CD4-positive, alpha-beta T cell treated with Interleukin-17A for 1 hour (primary cell): ENCODE results near the gene SLC37A1.
A peak's percentile ranks its signal among the peaks of the same experiment; 100 is the strongest.

ENCODE experiments used
- DNase-seq: peaks from one replicate; pipeline ENCODE4 v3.0.0-alpha.2; 2020

Gene SLC37A1

DNA sequence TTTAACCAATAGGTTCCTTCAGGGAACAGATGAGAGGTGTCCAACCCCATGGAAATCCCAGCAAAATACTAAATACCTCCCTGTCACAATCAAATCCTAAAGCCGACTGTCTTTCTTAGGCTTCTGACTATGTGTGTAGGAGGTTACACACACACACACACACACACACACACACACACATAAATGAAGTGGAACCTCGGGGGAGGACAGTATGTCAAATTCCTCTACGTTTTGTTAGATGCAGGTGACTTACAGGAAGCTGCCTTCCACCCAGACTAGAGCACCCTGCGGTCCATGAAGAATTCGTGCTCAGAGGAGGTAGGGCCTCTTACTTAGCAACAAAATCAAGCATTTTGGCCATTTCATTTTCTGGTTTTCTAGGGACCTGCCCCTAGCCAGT lies 34.1 kb upstream of the SLC37A1 start:
- DNase-seq = no peak

DNA sequence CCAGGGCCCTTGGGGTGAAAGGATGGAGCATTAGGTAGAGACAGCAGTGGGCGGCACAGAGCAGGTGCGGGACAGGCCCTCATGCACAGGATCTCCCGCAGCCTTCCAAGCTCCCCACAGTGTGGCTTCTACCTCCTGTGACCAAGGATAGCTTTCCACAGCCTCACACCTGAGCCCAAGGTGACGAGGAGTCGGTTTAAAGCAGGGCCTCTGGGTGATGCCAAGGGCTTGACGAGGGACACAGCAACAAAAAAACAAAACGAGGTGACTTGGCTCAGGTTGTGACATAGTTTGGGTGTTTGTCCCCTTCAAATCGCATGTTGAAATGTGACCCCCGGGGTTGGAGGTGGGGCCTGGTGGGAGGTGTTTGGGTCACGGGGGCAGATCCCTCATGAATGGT lies 32.9 kb upstream of the SLC37A1 start:
- no peak for DNase-seq

DNA sequence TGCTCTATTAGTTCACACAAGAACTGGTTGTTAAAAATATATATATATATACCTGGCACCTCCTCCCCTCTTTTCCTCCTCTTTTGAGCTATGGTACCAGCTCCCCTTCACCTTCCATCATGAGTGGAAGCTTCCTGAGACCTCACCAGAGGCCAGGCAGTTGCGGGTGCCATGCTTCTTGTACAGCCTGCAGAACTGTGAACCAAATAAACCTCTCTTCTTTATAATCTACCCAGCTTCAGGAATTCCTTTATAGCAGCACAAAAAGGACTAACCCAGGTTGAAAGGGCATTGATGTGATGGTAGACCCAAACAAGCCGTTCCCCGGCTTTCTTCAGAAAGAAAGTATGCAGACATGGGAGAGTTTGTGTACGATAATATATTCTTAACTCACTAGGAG lies 32.5 kb upstream of the SLC37A1 start:
- no peak for DNase-seq

DNA sequence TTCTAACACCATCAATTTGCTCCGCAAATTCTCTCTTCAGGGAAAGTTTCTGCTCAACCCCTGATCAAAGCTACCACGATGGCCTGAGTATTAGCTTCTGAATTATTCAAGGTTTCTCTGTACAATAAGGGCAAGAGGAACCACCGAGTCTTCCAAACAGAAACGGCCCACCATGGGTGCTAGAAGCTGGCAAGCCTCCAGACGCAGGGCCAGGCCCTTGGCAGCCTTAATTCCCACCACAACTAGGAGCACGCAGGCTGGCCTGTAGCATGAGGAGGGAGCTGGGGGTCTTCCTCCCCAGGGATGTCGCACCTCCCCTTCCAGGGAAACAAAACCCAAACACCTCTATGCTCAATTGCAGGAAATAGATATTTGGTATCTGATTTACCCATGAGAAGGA lies 28.7 kb upstream of the SLC37A1 start:
- DNase-seq = no peak

DNA sequence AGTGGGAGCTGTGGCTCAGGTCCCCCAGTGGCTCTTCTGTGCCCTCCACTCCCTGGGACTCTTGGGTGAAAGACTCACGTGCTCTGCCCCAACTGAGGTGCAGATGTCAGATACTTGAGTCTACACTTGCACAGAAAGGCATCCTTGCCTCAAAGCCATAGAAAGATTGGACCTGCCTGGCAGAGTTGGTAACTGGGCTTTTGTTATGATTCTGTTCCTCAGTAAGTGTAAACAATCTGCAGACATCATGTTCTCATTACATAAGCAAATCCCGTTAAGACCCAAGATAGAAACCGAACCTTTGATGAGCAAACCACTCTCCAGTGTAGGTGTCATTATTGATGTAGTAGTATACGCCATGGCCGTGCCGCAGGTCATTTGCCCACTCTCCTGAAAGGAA lies 27.6 kb upstream of the SLC37A1 start:
- DNase-seq = no peak

DNA sequence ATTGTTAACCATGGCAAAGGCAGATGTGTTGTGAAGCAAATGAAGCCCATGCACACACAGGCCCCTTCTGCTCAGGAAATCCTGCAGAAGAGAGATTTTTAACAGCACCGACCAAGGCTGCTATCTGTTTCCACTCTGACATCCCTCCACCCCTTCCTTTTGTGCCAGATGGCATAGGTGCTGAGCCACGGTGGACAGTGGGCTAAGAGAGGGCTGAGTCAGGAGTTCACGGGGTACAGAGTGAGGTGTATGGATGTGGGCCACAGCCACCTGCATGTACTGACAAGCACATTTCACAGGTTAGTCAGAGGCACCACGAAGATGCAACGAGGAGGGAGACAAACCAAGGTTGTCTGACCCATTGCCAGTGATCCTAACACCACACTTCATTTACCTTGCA lies 27.1 kb upstream of the SLC37A1 start:
- DNase-seq = no peak

DNA sequence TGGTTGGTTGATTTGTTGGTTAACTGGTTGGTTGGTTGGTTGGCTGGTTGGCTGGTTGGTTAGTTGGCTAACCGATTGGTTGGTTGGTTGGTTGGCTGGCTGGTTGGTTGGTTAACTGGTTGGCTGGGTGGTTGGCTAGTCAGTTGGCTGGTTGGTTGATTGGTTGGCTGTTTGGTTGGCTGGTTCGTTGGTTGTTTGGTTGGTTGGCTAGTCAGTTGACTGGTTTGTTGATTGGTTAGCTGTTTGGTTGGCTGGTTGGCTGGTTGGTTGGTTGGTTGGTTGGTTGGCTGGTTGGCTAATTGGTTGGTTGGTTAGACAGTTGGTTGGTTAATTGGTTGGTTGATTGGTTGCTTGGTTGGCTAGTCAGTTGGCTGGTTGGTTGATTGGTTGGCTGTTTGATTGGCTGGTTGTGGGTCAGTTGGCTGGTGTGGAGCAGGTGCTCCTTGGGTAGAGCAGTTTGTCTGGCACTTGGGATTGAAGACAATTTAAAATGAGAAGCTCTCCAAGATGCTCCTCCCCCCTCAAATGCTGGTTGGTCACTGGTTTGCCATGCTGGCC lies 24.6 kb upstream of the SLC37A1 start:
- no peak for DNase-seq

DNA sequence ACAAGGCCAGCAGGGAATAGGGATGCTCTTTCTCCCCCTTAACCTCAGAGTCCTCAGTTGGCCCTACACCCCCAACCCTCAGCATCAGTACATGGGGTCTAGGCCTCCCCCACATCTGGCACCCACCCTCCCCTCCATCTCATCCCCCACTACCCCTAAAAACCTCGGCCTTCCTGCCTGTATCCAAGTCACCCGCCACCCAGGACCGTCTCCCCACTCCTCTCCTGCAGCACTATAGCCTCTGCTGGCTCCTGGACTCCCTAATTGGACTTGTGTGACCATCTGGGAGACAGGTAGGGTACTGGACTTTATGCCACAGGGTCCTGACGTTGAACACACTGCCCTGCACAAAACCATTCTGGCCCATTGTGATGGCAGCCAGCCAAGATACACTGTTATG lies 23.7 kb upstream of the SLC37A1 start:
- DNase-seq = no peak

DNA sequence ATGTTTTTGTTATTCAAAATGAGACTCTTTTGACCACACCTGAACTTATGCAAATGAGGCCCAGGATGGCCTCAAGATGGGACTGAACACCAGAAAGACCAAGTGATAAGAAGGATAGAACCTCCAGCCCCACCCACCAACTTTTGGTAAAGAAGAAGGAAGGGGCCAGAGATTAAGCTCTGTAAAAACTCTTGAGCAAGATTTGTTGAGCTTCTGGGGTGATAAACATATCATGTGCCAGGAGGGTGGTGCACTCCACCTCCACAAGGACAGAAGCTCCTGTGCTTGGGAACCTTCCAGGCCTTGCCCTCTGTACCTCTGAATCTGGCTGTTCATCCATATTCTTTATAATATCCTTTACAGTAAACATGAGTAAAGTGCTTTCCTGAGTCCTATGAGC lies 22.9 kb upstream of the SLC37A1 start:
- no peak for DNase-seq

DNA sequence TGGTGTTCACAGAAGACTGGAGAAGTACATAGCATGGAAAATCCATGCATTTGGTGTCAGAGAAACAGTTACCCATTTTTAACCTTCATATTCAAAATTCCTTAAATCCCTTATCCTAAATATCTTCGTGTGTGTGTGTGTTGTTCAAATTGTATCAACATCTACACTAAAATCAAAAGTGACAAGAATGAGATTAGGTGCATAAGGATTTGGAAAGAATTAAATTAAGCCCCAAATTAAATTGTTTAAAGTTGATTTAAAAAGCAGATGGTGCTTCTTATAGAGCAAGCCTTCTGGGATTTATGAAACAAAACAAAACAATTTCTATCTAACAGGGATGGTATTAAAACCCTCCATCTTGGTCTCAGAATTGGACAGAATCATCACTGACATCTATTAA lies 22.3 kb upstream of the SLC37A1 start:
- no peak for DNase-seq

DNA sequence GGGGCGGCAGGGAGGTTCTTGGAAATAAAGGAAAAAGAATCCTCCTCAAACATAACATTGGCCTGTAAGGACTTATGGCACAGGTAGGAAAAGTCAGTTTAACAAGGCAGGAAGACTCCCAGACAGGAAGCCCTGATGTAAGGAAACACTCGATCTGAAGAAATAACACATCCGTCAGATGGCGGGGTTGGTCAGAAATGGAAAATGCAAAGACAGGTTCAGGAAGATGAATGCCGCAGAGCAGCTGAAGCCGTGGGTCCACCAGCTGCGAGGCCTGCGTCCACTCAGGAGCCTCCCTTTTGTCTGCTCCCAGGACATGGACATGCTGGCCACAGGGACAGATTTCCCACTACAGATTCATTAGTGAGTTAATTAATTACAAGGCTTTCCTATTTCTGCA lies 21.5 kb upstream of the SLC37A1 start:
- DNase-seq = no peak

DNA sequence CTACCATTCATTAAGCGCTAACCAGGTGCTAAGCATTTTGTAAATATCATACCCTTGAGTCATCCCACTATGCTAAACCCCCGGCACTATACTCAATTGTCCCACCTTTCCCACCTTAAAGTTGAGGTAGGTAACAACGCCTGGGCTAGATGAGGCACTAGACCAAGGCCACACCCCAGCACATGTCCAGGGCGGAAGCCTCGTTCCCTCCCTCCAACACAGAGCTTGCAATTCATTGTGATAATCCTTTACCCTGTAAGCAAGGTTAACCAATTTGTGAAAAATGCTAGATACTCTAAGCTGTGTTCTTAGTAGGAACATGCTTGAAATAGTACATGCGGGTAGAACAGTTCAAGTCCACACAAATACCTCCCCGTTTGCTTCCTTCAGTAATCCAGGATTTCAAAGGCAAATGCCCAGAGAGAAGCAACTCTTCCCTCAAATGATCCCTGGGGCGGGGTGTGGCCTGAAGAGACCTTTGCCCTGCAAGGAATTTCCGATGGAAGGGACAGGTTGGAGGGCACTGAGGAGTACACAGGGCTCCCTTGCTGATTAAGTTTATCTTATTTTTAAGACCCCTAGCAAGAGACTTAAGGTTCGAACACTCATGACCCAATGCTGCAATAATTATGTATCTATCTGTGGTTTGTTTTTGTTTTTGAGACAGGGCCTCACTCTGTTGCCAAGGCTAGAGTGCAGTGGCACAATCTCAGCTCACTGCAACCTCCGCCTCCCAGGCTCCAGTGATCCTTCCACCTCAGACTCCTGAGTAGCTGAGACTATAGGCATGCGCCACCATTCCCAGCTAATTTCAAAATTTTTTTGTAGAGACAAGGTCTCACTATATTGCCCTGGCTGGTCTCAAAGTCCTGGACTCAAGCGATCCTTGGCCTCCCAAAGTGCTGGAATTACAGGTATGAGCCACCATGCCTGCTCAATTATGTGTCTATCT lies 20.3 kb upstream of the SLC37A1 start:
- DNase-seq = no peak

DNA sequence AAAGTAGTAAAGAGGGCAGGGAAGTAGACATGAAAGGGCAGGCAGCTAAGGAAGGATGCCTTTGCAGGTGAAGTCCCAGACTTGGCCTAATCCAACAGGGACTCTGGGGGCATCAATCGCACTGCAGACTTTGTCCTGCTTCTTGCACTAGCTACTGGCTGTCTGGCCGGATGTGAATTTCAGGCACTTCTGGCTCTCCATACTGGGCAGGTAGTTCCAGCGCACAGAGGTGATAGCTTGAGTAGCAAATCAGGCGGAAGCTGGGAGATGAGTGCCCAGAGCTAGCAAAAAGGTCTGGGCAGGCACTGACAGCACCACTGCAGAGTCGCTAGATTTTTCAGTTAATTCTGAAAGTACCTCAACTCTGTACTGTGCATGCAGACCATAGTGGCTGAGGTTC lies 18.6 kb upstream of the SLC37A1 start:
- DNase-seq = no peak

DNA sequence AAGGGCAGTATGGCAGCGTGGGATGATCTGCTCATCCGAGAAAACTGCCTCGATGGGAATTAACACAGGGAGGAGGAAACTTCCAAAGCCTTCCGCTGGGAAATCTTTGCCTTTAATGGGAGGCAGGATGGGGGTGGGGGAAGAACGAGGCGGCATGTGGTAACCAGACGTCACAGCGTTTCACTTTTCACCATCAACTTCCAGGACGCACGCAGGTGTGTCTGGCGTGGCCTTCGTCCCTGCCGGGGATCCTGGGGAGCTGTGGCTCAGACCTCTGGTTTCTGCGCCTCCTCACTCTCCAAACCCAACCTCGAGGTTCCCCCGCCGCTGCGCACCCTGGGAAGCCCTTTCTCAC lies 17.9 kb upstream of the SLC37A1 start:
- DNase-seq = no peak

DNA sequence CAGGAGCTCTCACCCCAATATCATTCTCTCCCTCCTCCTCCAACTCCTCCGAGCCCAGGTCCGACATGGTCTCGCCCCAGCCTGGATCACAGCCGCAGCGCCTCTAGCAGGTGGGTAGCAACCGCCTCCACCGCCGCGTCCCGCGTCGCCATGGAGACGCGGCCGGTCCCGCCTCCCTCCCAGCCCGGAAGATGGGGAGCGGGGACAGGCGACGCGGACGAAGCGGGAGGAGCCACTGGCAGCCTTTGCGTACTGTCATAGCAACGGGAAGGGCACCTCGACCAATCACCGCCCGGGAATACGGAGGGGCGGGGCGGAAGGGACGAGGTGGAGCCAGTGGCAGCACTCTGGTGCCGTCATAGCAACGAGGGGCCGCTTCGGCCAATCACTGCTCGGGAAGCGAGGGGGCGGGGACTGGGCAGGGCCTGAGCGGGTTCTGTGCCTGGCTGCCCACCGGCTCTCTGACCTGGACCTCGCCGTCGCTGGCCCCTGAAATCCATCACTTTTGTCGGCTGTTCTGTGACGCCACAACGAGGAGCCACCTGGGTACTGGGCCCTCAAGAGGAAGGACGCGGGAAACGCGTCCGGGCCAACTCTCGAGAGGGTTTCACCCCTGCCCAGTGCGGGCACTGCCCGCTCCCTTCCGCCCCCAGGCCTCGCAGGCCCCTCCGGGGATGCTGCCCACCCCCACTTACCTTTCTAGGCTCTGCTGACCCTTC lies 17.4 kb upstream of the SLC37A1 start, which contains the start of gene RSPH1:
RSPH1 (minus strand) TSS at position 105 of the 719 bp plus-strand sequence; CDS start at position 67, 38 bp downstream.
- DNase-seq = peak; percentile 100

DNA sequence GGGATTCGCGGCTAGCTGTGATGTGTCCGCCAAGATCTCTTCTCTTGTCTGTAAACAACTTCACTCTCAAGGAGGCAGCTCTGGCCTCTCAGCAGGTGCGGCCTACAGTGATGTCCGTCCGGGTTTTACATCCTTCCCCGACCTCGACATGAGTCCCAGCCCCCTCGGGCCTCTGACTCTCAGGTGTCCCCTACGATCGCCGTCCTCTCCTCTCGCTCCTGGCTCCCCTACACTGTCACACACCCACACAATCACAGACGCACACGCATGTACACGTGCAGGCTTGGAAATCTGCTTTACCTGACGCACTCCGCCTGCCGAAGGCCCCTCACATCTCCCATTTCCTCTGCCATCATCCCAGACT lies 16.8 kb upstream of the SLC37A1 start:
- DNase-seq = no peak

DNA sequence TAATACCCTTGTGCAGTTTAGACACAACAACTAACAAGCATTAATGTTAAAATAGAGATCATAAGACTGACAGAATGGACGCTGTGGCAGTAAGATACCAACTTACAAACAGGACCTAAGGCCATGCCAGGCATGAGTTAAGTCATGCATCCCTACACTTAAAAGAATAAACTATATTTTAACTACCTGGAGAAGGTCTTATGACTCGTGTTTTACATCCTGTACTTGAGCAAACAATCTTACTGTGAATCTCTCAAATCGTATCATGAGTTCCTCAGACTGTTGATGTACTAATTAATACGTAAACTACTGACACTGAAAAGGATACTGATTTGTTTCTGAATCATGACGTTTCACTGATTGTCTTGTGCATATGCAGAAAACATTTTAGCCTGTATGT lies 15.6 kb upstream of the SLC37A1 start:
- no peak for DNase-seq

DNA sequence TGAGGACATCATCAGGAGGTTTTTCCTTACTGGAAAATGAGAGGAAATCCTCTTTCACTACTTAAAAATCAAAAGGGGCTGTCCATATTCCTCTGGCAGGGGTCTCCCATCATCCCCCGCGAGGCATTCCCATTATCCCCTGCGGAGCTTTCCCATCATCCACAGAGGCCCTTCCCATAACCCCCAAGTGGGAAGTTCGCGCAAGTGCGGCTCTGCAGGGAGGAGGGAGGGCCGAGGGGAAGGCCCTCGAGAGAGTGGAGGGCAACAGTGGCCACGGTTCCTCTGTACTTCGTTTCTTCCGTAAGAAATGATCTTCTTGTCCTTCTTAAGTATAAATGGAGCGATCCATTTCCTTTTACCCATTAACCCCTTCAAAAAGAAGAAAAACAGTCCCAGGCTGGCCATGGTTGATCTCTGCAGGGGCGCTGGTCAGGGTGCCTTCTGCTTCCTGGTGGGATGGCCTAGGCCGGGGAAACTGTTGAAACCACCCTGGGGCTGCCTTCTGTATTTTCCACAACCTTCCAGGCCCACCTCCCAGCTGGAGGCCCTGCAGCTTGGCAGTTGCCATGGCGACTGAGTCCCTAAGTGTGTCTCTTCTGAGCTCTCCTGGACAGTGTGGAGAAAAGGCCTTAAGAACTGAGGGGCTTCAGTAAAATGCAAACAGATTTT lies 14.1 kb upstream of the SLC37A1 start:
- DNase-seq = no peak

DNA sequence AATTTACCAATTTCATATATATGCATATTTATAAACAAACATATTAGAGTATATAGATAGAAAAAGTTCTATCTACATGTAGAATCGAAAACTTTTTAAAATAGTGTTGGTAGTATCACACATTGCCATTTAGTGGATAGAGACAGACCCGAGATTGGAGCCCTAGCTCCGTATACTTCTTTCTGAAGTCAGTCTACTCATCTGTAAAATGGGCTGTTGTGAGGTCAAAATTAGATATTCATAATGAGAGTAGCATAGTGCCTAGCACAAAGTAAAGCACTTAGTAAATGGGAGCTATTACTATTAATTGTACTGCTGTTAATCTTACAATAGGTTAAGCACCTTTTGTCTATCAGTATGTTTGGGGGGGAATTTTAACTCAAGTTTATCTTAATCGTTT lies 13.4 kb upstream of the SLC37A1 start:
- DNase-seq = no peak

DNA sequence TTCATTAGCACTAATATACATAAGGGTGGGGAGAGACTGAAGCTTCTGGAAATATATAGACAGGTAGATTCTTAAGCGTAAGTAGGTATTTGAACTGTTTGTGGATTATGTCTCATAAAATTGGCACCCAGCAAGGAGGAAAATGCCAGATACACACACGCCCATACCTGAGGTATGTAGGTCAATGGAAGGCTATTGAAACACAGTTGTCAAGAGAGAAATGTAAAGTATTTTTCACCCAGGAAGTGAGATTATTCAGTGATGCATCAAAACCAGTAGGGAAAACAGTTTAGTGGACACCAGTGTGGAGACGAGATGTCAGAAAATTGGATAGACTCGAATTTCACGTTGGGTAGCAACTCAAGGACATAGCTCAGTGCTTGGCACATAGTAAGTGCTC lies 12.9 kb upstream of the SLC37A1 start:
- no peak for DNase-seq

DNA sequence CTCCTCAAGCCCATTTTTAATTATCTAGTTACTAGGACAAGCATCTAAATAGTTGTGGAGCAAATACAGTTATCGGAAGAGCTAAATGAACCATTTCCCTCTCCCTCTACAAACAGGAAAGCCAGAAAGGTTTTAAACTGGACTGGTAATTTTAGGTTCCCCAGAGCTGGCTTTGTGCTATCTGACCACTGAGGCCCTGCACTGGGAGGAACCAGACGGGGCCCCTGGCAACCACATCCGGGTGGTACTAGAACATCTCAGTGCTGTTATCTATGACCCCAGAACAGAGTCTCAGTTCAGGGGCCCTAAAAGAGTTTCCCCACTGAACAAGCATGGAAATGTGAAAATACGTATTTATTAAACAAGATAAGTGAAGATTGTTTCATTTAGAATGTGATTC lies 9.9 kb upstream of the SLC37A1 start:
- DNase-seq = no peak

DNA sequence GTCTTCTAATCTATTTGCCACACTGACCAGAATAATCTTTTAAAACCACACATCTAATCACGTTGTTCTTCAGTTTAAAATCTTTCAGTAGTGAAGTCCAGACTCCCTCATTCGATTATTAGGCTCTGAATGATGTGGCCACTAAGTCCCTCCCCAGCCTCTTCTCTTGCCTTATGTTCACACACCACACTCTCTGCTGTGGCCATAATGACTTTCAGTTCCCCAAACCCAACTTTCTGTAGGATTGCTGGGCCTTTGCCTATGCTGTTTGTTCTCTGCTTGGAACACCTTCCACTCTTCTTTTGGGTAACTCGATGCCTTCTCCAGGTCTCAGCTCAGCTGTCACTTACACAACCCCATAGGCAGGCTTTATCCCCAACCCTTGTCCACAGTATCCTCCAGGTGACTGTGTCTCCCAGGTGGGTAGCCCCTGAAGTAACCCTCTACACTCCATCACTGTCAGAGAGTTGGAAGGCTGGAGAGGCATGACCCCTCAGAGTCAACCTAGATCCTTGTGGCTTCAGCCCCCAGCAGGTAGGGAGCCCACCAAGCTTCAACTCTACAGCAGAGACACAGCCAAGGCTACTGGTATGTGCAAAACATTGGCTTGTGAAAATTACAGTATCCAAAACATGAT lies 8.4 kb upstream of the SLC37A1 start:
- DNase-seq = no peak

DNA sequence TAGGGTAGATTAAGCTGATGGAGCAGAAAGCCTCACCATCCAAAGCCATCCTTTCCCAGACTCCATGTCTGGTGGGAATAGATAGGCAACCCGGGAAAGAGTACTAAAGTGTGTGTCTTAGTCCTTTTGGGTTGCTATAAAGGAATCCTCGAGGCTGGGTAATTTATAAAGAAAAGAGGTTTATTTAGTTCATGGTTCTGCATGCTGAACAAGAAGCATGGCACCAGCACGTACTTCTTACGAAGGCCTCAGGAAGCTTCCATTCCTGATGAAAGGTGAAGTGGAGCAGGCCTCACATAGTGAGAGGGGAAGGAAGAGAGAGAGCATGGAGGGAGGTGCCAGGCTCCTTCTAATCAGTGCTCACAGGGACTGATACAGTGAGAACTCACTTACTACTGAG lies 6.2 kb upstream of the SLC37A1 start:
- DNase-seq = no peak
